ENCODE measurements around the gene BLOC1S6. TPM values are rescaled to one million over a fixed set of nuclear protein-coding genes. Genes with fewer than 3 reads are reported as not detected.
"Not testable (repeated sequence)": the region's sequence is repeated elsewhere in the genome, so short reads cannot be mapped to it uniquely, and the experiment has no call there.

Gene BLOC1S6
- total RNA-seq, 1 donor from 2014 or later = 64.2 TPM

DNA sequence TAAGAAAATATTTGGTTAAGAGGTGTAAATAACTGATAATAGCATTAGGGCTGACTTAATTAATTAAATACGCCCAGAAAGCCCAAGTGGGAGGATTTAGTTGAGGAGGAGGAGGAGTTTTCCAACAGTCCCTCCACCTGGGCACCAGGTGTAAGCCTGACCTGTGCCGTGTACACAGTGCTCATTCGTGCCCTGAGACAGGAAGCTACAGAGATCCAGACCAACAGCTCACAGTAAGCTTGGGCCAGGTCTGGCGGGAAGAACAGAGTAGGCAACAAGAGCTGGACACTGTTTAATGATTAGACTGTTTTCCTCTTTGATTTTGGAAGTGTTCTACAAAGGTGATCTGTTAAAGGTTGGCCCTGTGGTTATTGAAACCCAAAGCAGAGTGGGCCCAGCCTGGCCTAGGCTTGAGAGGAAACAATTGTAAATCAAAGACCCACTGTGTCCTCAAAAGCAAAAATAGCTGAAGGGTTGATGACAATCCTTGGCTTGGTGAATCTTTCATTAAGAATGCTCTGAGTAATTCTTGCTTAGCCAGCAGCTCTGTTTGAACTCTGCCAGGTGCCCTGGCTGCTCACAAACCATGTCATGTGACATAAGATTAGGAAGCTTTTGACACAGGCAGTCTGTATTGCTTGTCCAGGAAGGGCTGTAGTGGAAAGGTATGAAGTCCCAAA is 61.5 kb downstream of the BLOC1S6 start:
- no peaks in the 10 kb centered on the region for H3K27me3 ChIP-seq (ENCODE audit: insufficient read depth, low read length)
- H3K4me1 ChIP-seq (ENCODE audit: insufficient read depth, low read length) = peaks cover 15% of the 10 kb centered on the region
- no peak for TF ChIP-seq CTCF (IDR thresholded peaks at IDR 0.05; ENCODE audit: insufficient read depth, low read depth, low read length)
- TF ChIP-seq EZH2 (IDR thresholded peaks at IDR 0.05; ENCODE audit: insufficient read depth, low read length) = no peak
- H3K27ac Mint-ChIP-seq (ENCODE audit: unreplicated experiment) = peak overlapping the region; percentile 20
- H3K27ac ChIP-seq (ENCODE audit: low read depth, low read length) = peak overlapping the region; percentile 39
- peaks cover 3% of the 10 kb centered on the region for H3K9me3 Mint-ChIP-seq (ENCODE audit: unreplicated experiment)
- peak; percentile 61 for DNase-seq (ENCODE audit: low read depth)
- peaks cover 10% of the 10 kb centered on the region for H3K4me1 Mint-ChIP-seq (ENCODE audit: low read depth, unreplicated experiment)
- no peak overlapping the region for H3K4me3 Mint-ChIP-seq (ENCODE audit: unreplicated experiment)
- H4K20me1 ChIP-seq (ENCODE audit: insufficient read depth, low read length) = no peaks in the 10 kb centered on the region
- H3K27me3 Mint-ChIP-seq (ENCODE audit: low read depth, unreplicated experiment) = no peaks in the 10 kb centered on the region
- H3K4me3 ChIP-seq (ENCODE audit: insufficient read depth, low read depth, low read length) = no peak overlapping the region
- H2AFZ ChIP-seq (ENCODE audit: low read depth, low read length) = no peak overlapping the region
- no peak overlapping the region for H3K9ac ChIP-seq (ENCODE audit: low read length)
- no peak for FAIRE-seq
- H3K36me3 Mint-ChIP-seq (ENCODE audit: low read depth, unreplicated experiment) = peaks cover 5% of the 10 kb centered on the region
- H3K79me2 ChIP-seq (ENCODE audit: insufficient read depth, low read length) = no peaks in the 10 kb centered on the region
- no peaks in the 10 kb centered on the region for H3K36me3 ChIP-seq (ENCODE audit: insufficient read depth, low read length)
- no peaks in the 10 kb centered on the region for H3K9me3 ChIP-seq (ENCODE audit: insufficient read depth, low read depth, low read length)
- peak overlapping the region; percentile 17 for H3K4me2 ChIP-seq (ENCODE audit: low read length)

DNA sequence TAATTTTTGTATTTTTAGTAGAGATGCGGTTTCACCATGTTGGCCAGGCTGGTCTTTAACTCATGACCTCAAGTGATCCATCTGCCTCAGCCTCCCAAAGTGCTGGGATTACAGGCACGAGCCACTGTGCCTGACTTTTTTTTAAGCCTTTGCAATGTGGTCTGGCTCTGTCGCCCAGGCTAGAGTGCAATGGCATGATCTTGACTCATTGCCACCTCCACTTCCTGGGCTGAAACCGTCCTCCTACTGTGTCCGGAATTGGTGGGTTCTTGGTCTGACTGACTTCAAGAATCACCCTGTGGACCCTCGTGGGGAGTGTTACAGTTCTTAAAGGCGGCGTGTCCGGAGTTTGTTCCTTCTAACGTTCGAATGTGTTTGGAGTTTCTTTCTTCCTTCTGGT is 62.8 kb downstream of the BLOC1S6 start:
- H2AFZ ChIP-seq (ENCODE audit: low read depth, low read length); H3K4me3 Mint-ChIP-seq (ENCODE audit: unreplicated experiment); H3K9ac ChIP-seq (ENCODE audit: low read length); DNase-seq (ENCODE audit: low read depth); H3K4me2 ChIP-seq (ENCODE audit: low read length); H4K20me1 ChIP-seq (ENCODE audit: insufficient read depth, low read length); H3K27ac ChIP-seq (ENCODE audit: low read depth, low read length); H3K9me3 ChIP-seq (ENCODE audit: insufficient read depth, low read depth, low read length); H3K27me3 Mint-ChIP-seq (ENCODE audit: low read depth, unreplicated experiment); H3K27me3 ChIP-seq (ENCODE audit: insufficient read depth, low read length); H3K79me2 ChIP-seq (ENCODE audit: insufficient read depth, low read length); H3K36me3 ChIP-seq (ENCODE audit: insufficient read depth, low read length); H3K9me3 Mint-ChIP-seq (ENCODE audit: unreplicated experiment); FAIRE-seq; H3K36me3 Mint-ChIP-seq (ENCODE audit: low read depth, unreplicated experiment); H3K4me3 ChIP-seq (ENCODE audit: insufficient read depth, low read depth, low read length); H3K4me1 Mint-ChIP-seq (ENCODE audit: low read depth, unreplicated experiment); H3K27ac Mint-ChIP-seq (ENCODE audit: unreplicated experiment): not testable (repeated sequence)
- H3K4me1 ChIP-seq (ENCODE audit: insufficient read depth, low read length) = peaks cover 14% of the 10 kb centered on the region

- H3K9me3 Mint-ChIP-seq (ENCODE audit: unreplicated experiment) = no peaks in the 10 kb centered on the region
- H3K36me3 ChIP-seq (ENCODE audit: insufficient read depth, low read length) = no peaks in the 10 kb centered on the region
- H3K27me3 Mint-ChIP-seq (ENCODE audit: low read depth, unreplicated experiment) = no peaks in the 10 kb centered on the region
- no peak for FAIRE-seq
- no peak for TF ChIP-seq EZH2 (IDR thresholded peaks at IDR 0.05; ENCODE audit: insufficient read depth, low read length)
- TF ChIP-seq CTCF (IDR thresholded peaks at IDR 0.05; ENCODE audit: insufficient read depth, low read depth, low read length) = no peak
- H3K4me2 ChIP-seq (ENCODE audit: low read length) = no peak overlapping the region
- H4K20me1 ChIP-seq (ENCODE audit: insufficient read depth, low read length) = no peaks in the 10 kb centered on the region
- no peaks in the 10 kb centered on the region for H3K79me2 ChIP-seq (ENCODE audit: insufficient read depth, low read length)
- no peak overlapping the region for H3K27ac ChIP-seq (ENCODE audit: low read depth, low read length)
- no peak overlapping the region for H3K9ac ChIP-seq (ENCODE audit: low read length)
- H3K4me3 Mint-ChIP-seq (ENCODE audit: unreplicated experiment) = no peak overlapping the region
- peaks cover 8% of the 10 kb centered on the region for H3K4me1 ChIP-seq (ENCODE audit: insufficient read depth, low read length)
- H3K4me3 ChIP-seq (ENCODE audit: insufficient read depth, low read depth, low read length) = no peak overlapping the region
- peaks cover 5% of the 10 kb centered on the region for H3K36me3 Mint-ChIP-seq (ENCODE audit: low read depth, unreplicated experiment)
- H2AFZ ChIP-seq (ENCODE audit: low read depth, low read length) = no peak overlapping the region
- DNase-seq (ENCODE audit: low read depth) = no peak
- H3K9me3 ChIP-seq (ENCODE audit: insufficient read depth, low read depth, low read length) = no peaks in the 10 kb centered on the region
- H3K27me3 ChIP-seq (ENCODE audit: insufficient read depth, low read length) = no peaks in the 10 kb centered on the region
- peaks cover 5% of the 10 kb centered on the region for H3K4me1 Mint-ChIP-seq (ENCODE audit: low read depth, unreplicated experiment)
- no peak overlapping the region for H3K27ac Mint-ChIP-seq (ENCODE audit: unreplicated experiment)
Measured at GRCh38 chr15:45650889-45651525, 63.8 kb downstream of the BLOC1S6 start.
